Medulla oblongata (tissue), 1 donor: Measurements from ENCODE around the gene DLGAP1.

Source experiments
- DNase-seq: peaks from one replicate; pipeline ENCODE4 v3.0.0-alpha.2; 2015; ENCODE audit errors: extremely low spot score

Gene DLGAP1

GRCh38 chr18:4172196-4173100, 282.7 kb downstream of the DLGAP1 start:
- no peak for DNase-seq

- no peak for DNase-seq
Measured at GRCh38 chr18:4157352-4157751, 297.8 kb downstream of the DLGAP1 start.

GRCh38 chr18:4146797-4147196, 308.3 kb downstream of the DLGAP1 start:
- DNase-seq = no peak

GRCh38 chr18:4144201-4144600, 310.9 kb downstream of the DLGAP1 start:
- DNase-seq = no peak

- no peak for DNase-seq
Measured at GRCh38 chr18:4143585-4143984, 311.5 kb downstream of the DLGAP1 start.

GRCh38 chr18:4142876-4143275, 312.2 kb downstream of the DLGAP1 start:
- DNase-seq = no peak

GRCh38 chr18:4134700-4135099, 320.4 kb downstream of the DLGAP1 start:
- DNase-seq = no peak

- peak; percentile 28 for DNase-seq
Measured at GRCh38 chr18:4130734-4131719, 324.1 kb downstream of the DLGAP1 start.

- no peak for DNase-seq
Measured at GRCh38 chr18:4126939-4127338, 328.2 kb downstream of the DLGAP1 start.

GRCh38 chr18:4125627-4126230, 329.4 kb downstream of the DLGAP1 start:
- no peak for DNase-seq

GRCh38 chr18:4125224-4125623, 329.9 kb downstream of the DLGAP1 start:
- DNase-seq = peak; percentile 14

- no peak for DNase-seq
Measured at GRCh38 chr18:4119813-4120212, 335.3 kb downstream of the DLGAP1 start.

- DNase-seq = no peak
Measured at GRCh38 chr18:4119127-4119648, 335.9 kb downstream of the DLGAP1 start.

- DNase-seq = no peak
Measured at GRCh38 chr18:4108016-4108415, 347.1 kb downstream of the DLGAP1 start.

- DNase-seq = peak; percentile 51
Measured at GRCh38 chr18:4107049-4107467, 348.0 kb downstream of the DLGAP1 start.

GRCh38 chr18:4106407-4107033, 348.6 kb downstream of the DLGAP1 start:
- DNase-seq = peak; percentile 88

- no peak for DNase-seq
Measured at GRCh38 chr18:4102901-4103300, 352.2 kb downstream of the DLGAP1 start.

GRCh38 chr18:4101009-4101408, 354.1 kb downstream of the DLGAP1 start:
- no peak for DNase-seq

GRCh38 chr18:4096486-4096885, 358.6 kb downstream of the DLGAP1 start:
- DNase-seq = no peak

GRCh38 chr18:4093676-4094075, 361.4 kb downstream of the DLGAP1 start:
- no peak for DNase-seq

- no peak for DNase-seq
Measured at GRCh38 chr18:4084382-4084900, 370.7 kb downstream of the DLGAP1 start.
